Upper lobe of left lung (tissue), 6 donors: Measurements from ENCODE around the gene SH2D4B. TPM values are rescaled to one million over a fixed set of nuclear protein-coding genes. Genes with fewer than 3 reads are reported as not detected.

ENCODE experiments used
- ATAC-seq, 2 donors: fragments of 200-7000 bp; cut with Tn5 transposase; one replicate each; pipeline ENCODE4 v1.9.1; 2022; ENCODE audit warnings: mild to moderate bottlenecking in 2 of 2, moderate library complexity in 2 of 2; ENCODE audit not compliant: low FRiP score in 2 of 2
- DNase-seq, 2 donors: peaks; one replicate each; pipeline ENCODE4 v3.0.0-alpha.2; 2019 to 2020
- H3K27ac ChIP-seq, 4 donors: fragments of 200-600 bp; sonication (generic); one replicate each; pipeline ENCODE4 v1.5.1; 2016 to 2019
- H3K27me3 ChIP-seq, 4 donors: fragments of 200-600 bp; sonication (generic); one replicate each; pipeline ENCODE4 v1.5.1; 2017 to 2019
- H3K36me3 ChIP-seq, 4 donors: fragments of 200-600 bp; sonication (generic); one replicate each; pipeline ENCODE4 v1.5.1; 2016 to 2019
- H3K4me1 ChIP-seq, 4 donors: fragments of 200-600 bp; sonication (generic); one replicate each; pipeline ENCODE4 v1.5.1; 2018 to 2019
- H3K4me3 ChIP-seq, 4 donors: fragments of 200-600 bp; sonication (generic); one replicate each; pipeline ENCODE4 v1.5.1; 2017 to 2019; ENCODE audit warnings: mild to moderate bottlenecking in 2 of 4, moderate library complexity in 1 of 4
- H3K9me3 ChIP-seq, 4 donors: fragments of 200-600 bp; sonication (generic); one replicate each; pipeline ENCODE4 v1.5.1; 2018 to 2019
- EP300 ChIP-seq, 4 donors: sonication (generic); formaldehyde crosslinking; IDR thresholded peaks; one replicate each; pipeline ENCODE4 v1.5.1; 2017; ENCODE audit warnings: antibody characterized with exemption in 4 of 4, control low read depth in 2 of 4
- POLR2A ChIP-seq, 4 donors: fragments of 450-650 bp; IDR thresholded peaks; one replicate each; pipeline ENCODE4 v1.5.1; 2016 to 2017; ENCODE audit warnings: antibody characterized with exemption in 4 of 4, mild to moderate bottlenecking in 2 of 4
- POLR2AphosphoS5 ChIP-seq, 2 donors: sonication (generic); formaldehyde crosslinking; IDR thresholded peaks; one replicate each; pipeline ENCODE4 v1.5.1; 2017; ENCODE audit warnings: antibody characterized with exemption in 2 of 2
- WGBS, 2 donors: methylation state at CpG; one replicate each; pipeline ENCODE4 v1.1.5; 2017 to 2018; 5-methylcytosine and 5-hydroxymethylcytosine counted together
- total RNA-seq, 6 donors: library from RNA; depleted of rRNA in 4 of 6; stranded (reverse); fragments of >200 nt in 4 of 6; gene quantifications; one replicate each; pipeline versions ENCODE4 v1.1.0 to v1.2.1, GENCODE V29; 2016 to 2021
- TF ChIP-seq, protein P1 (sequence below), 6 experiments: fragments of 450-650 bp in 4 of 6; fragments of 200-600 bp in 2 of 6; sonication (generic) in 2 of 6; IDR thresholded peaks; one replicate each; pipeline ENCODE4 v1.5.1; 2016 to 2019; ENCODE audit warnings: antibody characterized with exemption in 6 of 6
- donor health status: DM: no; HTN: no; CAD: no; lungs with moderate emphysema.
- donor health status: DM: no; HTN: yes; CAD: no; lungs with severe emphysema.

Gene SH2D4B
- total RNA-seq, 6 donors from 2014 or later, result 0.15 to 1.0 (median 0.55) TPM; not detected in 1

DNA sequence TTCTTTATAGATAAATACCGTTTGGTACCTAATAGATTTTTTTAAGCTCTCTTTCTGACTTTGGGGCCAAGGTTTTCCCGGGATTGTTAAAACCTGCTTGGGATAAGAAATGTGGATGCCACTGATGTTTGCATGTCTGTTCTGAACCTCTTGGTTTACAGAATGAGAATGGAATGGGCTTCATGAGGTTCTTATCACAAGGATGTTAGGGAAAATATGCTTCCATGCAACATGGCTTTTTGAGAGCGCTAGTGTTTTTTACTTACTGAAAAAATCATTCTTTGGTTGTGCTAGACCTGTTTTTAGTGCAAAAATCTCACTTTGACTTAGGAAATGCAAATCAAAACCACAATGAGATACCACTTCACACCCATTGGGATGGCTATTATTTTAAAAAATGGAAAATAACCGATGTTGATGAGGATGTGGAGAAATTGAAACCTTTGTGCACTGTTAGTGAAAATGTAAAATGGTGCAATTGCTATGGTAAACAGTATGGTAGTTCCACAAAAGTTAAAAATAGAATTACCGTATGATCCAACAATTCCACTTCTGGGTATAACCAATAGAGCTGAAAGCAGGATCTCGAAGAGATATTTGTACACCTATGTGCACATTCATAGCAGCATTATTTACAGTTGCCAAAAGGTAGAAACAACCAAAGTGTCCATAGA is 44.7 kb upstream of the SH2D4B start:
- ATAC-seq, result no peak
- H3K9me3 ChIP-seq, result no peaks in the 10 kb centered on the region
- H3K27ac ChIP-seq, result peak overlapping the region; percentile 64 to 92 (median 70)
- H3K4me3 ChIP-seq, result no peak overlapping the region
- peaks cover 94 to 100% (median 98%) of the 10 kb centered on the region in 4 donors for H3K4me1 ChIP-seq
- 66 to 71% methylated on average over 6 of the region's 6 CpGs for WGBS, 2 donors
- no peak for DNase-seq
- H3K36me3 ChIP-seq, result peaks cover 6 to 50% (median 24%) of the 10 kb centered on the region in 4 donors
- TF ChIP-seq, protein P1, sequence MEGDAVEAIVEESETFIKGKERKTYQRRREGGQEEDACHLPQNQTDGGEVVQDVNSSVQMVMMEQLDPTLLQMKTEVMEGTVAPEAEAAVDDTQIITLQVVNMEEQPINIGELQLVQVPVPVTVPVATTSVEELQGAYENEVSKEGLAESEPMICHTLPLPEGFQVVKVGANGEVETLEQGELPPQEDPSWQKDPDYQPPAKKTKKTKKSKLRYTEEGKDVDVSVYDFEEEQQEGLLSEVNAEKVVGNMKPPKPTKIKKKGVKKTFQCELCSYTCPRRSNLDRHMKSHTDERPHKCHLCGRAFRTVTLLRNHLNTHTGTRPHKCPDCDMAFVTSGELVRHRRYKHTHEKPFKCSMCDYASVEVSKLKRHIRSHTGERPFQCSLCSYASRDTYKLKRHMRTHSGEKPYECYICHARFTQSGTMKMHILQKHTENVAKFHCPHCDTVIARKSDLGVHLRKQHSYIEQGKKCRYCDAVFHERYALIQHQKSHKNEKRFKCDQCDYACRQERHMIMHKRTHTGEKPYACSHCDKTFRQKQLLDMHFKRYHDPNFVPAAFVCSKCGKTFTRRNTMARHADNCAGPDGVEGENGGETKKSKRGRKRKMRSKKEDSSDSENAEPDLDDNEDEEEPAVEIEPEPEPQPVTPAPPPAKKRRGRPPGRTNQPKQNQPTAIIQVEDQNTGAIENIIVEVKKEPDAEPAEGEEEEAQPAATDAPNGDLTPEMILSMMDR (IDR thresholded peaks at IDR 0.05), result no peak
- TF ChIP-seq EP300 (IDR thresholded peaks at IDR 0.05) (no peak), POLR2AphosphoS5 (IDR thresholded peaks at IDR 0.05) (no peak), POLR2A (IDR thresholded peaks at IDR 0.05) (no peak)
- no peaks in the 10 kb centered on the region for H3K27me3 ChIP-seq

DNA sequence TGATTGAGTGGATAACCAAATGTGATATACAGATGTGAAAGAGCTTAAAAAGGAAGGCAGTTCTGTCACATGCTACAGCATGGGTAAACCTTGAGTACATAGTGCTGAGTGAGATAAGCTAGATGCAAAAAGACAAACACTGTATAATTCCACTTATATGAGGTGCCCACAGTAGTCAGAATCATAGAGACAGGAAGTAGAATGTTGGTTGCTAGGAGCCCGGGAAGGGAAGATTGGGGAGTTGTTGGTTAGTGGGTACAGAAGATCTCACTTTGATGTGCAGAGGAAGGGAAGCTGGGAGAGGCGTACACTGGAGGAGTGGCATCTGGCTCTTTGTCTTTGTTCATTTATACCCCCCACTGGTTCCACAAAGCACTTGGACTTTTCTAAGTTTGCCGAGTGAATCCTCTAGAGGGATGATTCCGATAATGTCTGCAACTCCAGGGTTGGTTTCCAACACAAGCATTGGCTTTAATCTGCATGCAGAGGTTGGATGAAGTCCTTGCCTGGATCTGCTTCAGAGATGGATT is 44.1 kb upstream of the SH2D4B start:
- no peaks in the 10 kb centered on the region for H3K27me3 ChIP-seq
- no peaks in the 10 kb centered on the region for H3K9me3 ChIP-seq
- DNase-seq (no peak), ATAC-seq (peak in 1 of 2 donors; percentile 64)
- H3K4me3 ChIP-seq, result no peak overlapping the region
- peaks cover 94 to 100% (median 98%) of the 10 kb centered on the region in 4 donors for H3K4me1 ChIP-seq
- TF ChIP-seq, protein P1 (IDR thresholded peaks at IDR 0.05), result no peak
- peak in 1 of 4 donors; percentile 8 for TF ChIP-seq POLR2A (IDR thresholded peaks at IDR 0.05)
- peak overlapping the region; percentile 64 to 92 (median 70) for H3K27ac ChIP-seq
- 18 to 45% methylated on average over 4 of the region's 4 CpGs for WGBS, 2 donors
- H3K36me3 ChIP-seq, result peaks cover 6 to 49% (median 24%) of the 10 kb centered on the region in 4 donors

DNA sequence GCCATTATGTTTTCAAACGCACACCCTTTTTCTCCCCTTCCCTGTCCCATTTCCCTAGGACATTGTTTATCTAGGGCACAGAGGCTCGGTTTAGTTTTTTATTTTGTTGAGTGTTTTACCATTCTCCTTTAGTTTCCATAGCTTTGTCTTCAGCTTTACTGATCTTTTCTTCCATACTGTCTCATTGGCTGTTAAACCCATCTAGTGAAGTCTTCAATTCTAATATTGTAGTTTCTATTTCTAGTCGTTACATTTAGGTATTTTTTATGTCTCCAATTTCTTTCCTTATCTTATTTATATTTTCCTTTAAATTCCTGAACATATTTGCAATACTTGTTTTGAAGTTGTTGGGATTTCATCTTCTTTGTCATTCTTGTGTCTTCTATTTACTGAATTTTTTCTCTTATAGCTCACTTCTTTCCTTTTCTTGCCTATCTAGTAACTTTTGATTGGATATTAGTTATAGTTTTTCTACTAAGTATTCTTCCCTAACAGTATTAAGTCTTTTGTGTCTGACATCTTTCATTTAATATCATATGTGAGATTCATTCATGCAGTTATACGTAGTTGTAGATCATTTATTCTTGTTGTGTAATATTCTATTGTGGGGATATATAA is 41.0 kb upstream of the SH2D4B start:
- Histone ChIP-seq H3K27ac (peak overlapping the region; percentile 87 to 92 (median 90)), H3K4me1 (peaks cover 97 to 100% (median 97%) of the 10 kb centered on the region in 4 donors), H3K9me3 (no peaks in the 10 kb centered on the region), H3K36me3 (peaks cover 0 to 19% (median under 1%) of the 10 kb centered on the region in 4 donors), H3K27me3 (no peaks in the 10 kb centered on the region), H3K4me3 (no peak overlapping the region)
- no peak for DNase-seq
- TF ChIP-seq EP300 (IDR thresholded peaks at IDR 0.05), result no peak
- no peak for TF ChIP-seq POLR2AphosphoS5 (IDR thresholded peaks at IDR 0.05)
- no peak for ATAC-seq
- 87 to 91% methylated on average over 4 of the region's 4 CpGs for WGBS, 2 donors

- H3K27me3 ChIP-seq, result no peaks in the 10 kb centered on the region
- no peak overlapping the region for H3K4me3 ChIP-seq
- peak; percentile 73 to 81 for TF ChIP-seq POLR2AphosphoS5 (IDR thresholded peaks at IDR 0.05)
- TF ChIP-seq, protein P1 (IDR thresholded peaks at IDR 0.05), result no peak
- TF ChIP-seq EP300 (IDR thresholded peaks at IDR 0.05), result peak in 2 of 4 donors; percentile 10 to 57
- TF ChIP-seq POLR2A (IDR thresholded peaks at IDR 0.05), result peak in 1 of 4 donors; percentile 48
- 36 to 43% methylated on average over 4 to 7 of the region's 7 CpGs for WGBS, 2 donors
- no peaks in the 10 kb centered on the region for H3K9me3 ChIP-seq
- H3K27ac ChIP-seq, result peak overlapping the region; percentile 87 to 92 (median 90)
- H3K4me1 ChIP-seq, result peaks cover 97 to 100% (median 98%) of the 10 kb centered on the region in 4 donors
- DNase-seq, result peak in 1 of 2 donors; percentile 67
- peak; percentile 26 to 61 for ATAC-seq
- peaks cover 0 to 18% (median 0%) of the 10 kb centered on the region in 4 donors for H3K36me3 ChIP-seq
These were observed 40.3 kb upstream of the SH2D4B start for GRCh38 chr10:80497187-80498077.
